Measurements from ENCODE around the gene CATSPER3.

The CATSPER3 gene

DNA sequence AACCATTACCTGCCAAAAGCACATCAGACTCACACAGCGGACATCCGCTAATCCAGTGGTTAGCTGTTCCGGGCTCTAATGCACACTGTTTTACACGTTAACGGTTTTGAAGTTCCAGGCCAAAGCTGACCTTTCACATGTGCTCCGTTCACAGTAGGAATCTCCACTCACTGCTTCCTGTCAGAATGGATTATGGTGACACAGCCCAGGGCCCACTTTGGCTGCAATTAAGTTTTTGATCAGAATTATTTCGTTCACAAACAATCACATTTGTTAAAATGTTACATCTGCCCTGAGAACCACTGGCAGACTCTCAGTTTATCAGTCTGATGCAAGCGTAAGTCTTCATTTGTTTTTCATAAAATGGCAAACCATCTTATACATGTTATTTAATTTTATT is 30.2 kb upstream of the CATSPER3 start:
- TF ChIP-seq, protein P1, sequence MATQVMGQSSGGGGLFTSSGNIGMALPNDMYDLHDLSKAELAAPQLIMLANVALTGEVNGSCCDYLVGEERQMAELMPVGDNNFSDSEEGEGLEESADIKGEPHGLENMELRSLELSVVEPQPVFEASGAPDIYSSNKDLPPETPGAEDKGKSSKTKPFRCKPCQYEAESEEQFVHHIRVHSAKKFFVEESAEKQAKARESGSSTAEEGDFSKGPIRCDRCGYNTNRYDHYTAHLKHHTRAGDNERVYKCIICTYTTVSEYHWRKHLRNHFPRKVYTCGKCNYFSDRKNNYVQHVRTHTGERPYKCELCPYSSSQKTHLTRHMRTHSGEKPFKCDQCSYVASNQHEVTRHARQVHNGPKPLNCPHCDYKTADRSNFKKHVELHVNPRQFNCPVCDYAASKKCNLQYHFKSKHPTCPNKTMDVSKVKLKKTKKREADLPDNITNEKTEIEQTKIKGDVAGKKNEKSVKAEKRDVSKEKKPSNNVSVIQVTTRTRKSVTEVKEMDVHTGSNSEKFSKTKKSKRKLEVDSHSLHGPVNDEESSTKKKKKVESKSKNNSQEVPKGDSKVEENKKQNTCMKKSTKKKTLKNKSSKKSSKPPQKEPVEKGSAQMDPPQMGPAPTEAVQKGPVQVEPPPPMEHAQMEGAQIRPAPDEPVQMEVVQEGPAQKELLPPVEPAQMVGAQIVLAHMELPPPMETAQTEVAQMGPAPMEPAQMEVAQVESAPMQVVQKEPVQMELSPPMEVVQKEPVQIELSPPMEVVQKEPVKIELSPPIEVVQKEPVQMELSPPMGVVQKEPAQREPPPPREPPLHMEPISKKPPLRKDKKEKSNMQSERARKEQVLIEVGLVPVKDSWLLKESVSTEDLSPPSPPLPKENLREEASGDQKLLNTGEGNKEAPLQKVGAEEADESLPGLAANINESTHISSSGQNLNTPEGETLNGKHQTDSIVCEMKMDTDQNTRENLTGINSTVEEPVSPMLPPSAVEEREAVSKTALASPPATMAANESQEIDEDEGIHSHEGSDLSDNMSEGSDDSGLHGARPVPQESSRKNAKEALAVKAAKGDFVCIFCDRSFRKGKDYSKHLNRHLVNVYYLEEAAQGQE (IDR thresholded peaks at IDR 0.05; ENCODE audit: insufficient replicate concordance, low read depth) = no peak
- Histone ChIP-seq H3K27me3 (ENCODE audit: insufficient read depth, poor library complexity, severe bottlenecking) (no peaks in the 10 kb centered on the region), H3K4me3 (replicated peaks; ENCODE audit: insufficient read depth, low read length) (no peak overlapping the region), H3K27ac (replicated peaks) (no peak overlapping the region)
- no peak for DNase-seq (ENCODE audit: low read depth in 1 of 2, low spot score in 1 of 2)

DNA sequence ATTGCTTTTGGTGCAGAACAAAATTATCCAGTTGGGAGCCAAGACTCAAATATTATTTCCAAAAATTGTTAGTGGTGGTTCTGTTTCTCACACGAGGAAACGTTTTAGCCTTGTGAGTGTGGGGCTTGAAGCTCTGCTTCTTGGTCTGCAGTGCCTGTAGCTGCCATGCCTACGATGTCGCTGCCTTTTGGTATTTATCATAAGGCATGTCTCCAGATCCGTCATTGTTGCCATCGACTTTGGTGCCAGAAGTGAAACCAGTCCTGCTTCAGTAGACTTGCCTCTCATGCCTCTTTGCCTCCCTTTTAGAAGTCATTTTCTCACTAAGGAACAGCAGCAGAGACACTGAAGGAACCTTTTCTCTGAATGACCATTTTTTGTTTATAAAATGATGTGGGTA is 29.7 kb upstream of the CATSPER3 start:
- Histone ChIP-seq H3K4me3 (replicated peaks; ENCODE audit: insufficient read depth, low read length) (no peak overlapping the region), H3K27ac (replicated peaks) (no peak overlapping the region), H3K27me3 (ENCODE audit: insufficient read depth, poor library complexity, severe bottlenecking) (no peaks in the 10 kb centered on the region)
- TF ChIP-seq SPI1 (IDR thresholded peaks at IDR 0.05; ENCODE audit: borderline replicate concordance, low read depth) = no peak
- no peak for TF ChIP-seq GABPA (IDR thresholded peaks at IDR 0.05; ENCODE audit: low read depth)
- TF ChIP-seq, protein P2, sequence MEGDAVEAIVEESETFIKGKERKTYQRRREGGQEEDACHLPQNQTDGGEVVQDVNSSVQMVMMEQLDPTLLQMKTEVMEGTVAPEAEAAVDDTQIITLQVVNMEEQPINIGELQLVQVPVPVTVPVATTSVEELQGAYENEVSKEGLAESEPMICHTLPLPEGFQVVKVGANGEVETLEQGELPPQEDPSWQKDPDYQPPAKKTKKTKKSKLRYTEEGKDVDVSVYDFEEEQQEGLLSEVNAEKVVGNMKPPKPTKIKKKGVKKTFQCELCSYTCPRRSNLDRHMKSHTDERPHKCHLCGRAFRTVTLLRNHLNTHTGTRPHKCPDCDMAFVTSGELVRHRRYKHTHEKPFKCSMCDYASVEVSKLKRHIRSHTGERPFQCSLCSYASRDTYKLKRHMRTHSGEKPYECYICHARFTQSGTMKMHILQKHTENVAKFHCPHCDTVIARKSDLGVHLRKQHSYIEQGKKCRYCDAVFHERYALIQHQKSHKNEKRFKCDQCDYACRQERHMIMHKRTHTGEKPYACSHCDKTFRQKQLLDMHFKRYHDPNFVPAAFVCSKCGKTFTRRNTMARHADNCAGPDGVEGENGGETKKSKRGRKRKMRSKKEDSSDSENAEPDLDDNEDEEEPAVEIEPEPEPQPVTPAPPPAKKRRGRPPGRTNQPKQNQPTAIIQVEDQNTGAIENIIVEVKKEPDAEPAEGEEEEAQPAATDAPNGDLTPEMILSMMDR (IDR thresholded peaks at IDR 0.05; ENCODE audit: insufficient read depth, low read length) = no peak
- TF ChIP-seq, protein P1 (IDR thresholded peaks at IDR 0.05; ENCODE audit: insufficient replicate concordance, low read depth) = no peak
- TF ChIP-seq POLR2AphosphoS5 (IDR thresholded peaks at IDR 0.05; ENCODE audit: low read depth) = no peak
- DNase-seq (ENCODE audit: low read depth in 1 of 2, low spot score in 1 of 2) = no peak

DNA sequence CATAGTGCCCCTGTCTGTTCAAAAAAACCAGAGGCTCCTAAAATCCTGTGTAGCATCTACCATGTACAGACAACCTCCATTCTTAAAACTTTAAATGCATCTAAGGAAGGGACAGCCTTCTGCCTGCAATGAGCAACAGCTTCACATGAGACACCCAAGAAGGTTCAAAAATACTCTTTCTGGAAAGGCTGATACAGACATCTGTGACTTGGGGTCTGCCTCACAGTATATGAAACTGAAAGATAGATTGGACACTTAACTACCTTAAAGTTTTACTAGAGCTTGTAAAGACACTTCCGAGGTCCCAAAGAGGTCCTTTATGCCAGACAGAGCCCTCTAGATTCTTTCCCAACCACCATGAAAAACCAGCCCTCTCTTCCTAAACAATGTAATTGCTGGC is 28.2 kb upstream of the CATSPER3 start:
- TF ChIP-seq SPI1 (IDR thresholded peaks at IDR 0.05; ENCODE audit: borderline replicate concordance, low read depth) (no peak), POLR2AphosphoS5 (IDR thresholded peaks at IDR 0.05; ENCODE audit: low read depth) (no peak), GABPA (IDR thresholded peaks at IDR 0.05; ENCODE audit: low read depth) (no peak)
- TF ChIP-seq, protein P1 (IDR thresholded peaks at IDR 0.05; ENCODE audit: insufficient replicate concordance, low read depth) = no peak
- TF ChIP-seq, protein P2 (IDR thresholded peaks at IDR 0.05; ENCODE audit: insufficient read depth, low read length) = no peak
- DNase-seq (ENCODE audit: low read depth in 1 of 2, low spot score in 1 of 2) = no peak
- Histone ChIP-seq H3K27me3 (ENCODE audit: insufficient read depth, poor library complexity, severe bottlenecking) (no peaks in the 10 kb centered on the region), H3K4me3 (replicated peaks; ENCODE audit: insufficient read depth, low read length) (no peak overlapping the region), H3K27ac (replicated peaks) (no peak overlapping the region)

DNA sequence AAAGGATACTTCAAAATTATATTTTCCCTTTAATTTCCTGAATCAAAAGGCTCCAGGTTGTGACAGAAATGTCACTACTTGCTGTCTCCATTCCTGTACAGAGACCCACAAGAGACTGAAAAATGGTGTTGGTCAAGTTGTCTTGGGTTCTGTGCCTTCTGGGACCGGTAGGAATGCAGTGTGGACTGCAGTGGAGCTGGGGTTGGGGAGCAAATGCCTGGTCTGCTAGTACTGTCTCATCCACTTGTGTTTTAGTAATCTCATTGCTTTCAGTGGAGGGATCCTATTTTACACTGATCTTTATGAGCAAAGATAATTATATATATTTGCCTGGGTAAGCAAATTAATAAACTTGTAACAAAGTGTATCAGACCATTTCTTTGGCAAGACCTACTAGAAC is 24.2 kb upstream of the CATSPER3 start:
- H3K4me3 ChIP-seq (replicated peaks; ENCODE audit: insufficient read depth, low read length) = no peak overlapping the region
- DNase-seq (ENCODE audit: low read depth in 1 of 2, low spot score in 1 of 2) = no peak
- H3K27me3 ChIP-seq (ENCODE audit: insufficient read depth, poor library complexity, severe bottlenecking) = no peaks in the 10 kb centered on the region
- TF ChIP-seq SPI1 (IDR thresholded peaks at IDR 0.05; ENCODE audit: borderline replicate concordance, low read depth) (no peak), GABPA (IDR thresholded peaks at IDR 0.05; ENCODE audit: low read depth) (no peak), POLR2AphosphoS5 (IDR thresholded peaks at IDR 0.05; ENCODE audit: low read depth) (no peak)
- TF ChIP-seq, protein P2 (IDR thresholded peaks at IDR 0.05; ENCODE audit: insufficient read depth, low read length) = no peak
- TF ChIP-seq, protein P1 (IDR thresholded peaks at IDR 0.05; ENCODE audit: insufficient replicate concordance, low read depth) = no peak
- H3K27ac ChIP-seq (replicated peaks) = no peak overlapping the region
